HCT116 (cell line): ENCODE results near the gene HEXD. TPM values are rescaled to one million over a fixed set of nuclear protein-coding genes. Genes with fewer than 3 reads are reported as not detected.

Experiments
- ATAC-seq: fragments of 200-7000 bp; cut with Tn5 transposase; 2 replicates; pipeline ENCODE4 v1.9.1; 2020; ENCODE audit warnings: mild to moderate bottlenecking, moderate library complexity
- BruUV-seq: library from RNA; stranded (reverse); fragments of 400-500 nt; replicated peaks from 2 replicates; lab custom pipeline; 2021; lab: Mats Ljungman, UMichigan
- CTCF ChIA-PET: fragments of 300-600 bp; sonication (Branson Sonifier 250); formaldehyde crosslinking; loops from one replicate; lab custom pipeline; 2021; ENCODE audit warnings: antibody characterized with exemption; lab: Charles Lee
- POLR2A ChIA-PET: fragments of 300-600, 350-600 bp; sonication (Branson Sonifier 250); formaldehyde crosslinking; loops from one replicate; lab custom pipeline; 2021; ENCODE audit warnings: antibody characterized with exemption; lab: Charles Lee
- RAD21 ChIA-PET, 2 experiments: fragments of 300-600 bp; sonication (Branson Sonifier 250); formaldehyde crosslinking; loops; one replicate each; lab custom pipeline; 2023; ENCODE audit warnings: low total read pairs in 2 of 2; ENCODE audit not compliant: uncharacterized antibody in 2 of 2, unreplicated experiment in 2 of 2, low non-redundant PET in 1 of 2; lab: Charles Lee
- DNase-seq: peaks from one replicate; pipeline ENCODE4 v3.0.0-alpha.2; 2010; ENCODE audit warnings: low read depth, low spot score
- H2AFZ ChIP-seq: fragments of 200-600 bp; shearing (Covaris generic), sonication (generic); 2 replicates; pipeline ENCODE4 v1.6.1; 2017; ENCODE audit warnings: low read depth, mixed run types, mixed read lengths, antibody characterized with exemption, low read length; ENCODE audit not compliant: poor library complexity, severe bottlenecking
- H3K27ac ChIP-seq: 2 replicates; pipeline ENCODE4 v1.5.1; 2012; ENCODE audit warnings: low read depth, low read length
- H3K27me3 ChIP-seq: fragments of 200-600 bp; sonication (generic); 2 replicates; pipeline ENCODE4 v1.6.1; 2016; ENCODE audit warnings: mixed run types, low read length, mixed read lengths; ENCODE audit not compliant: insufficient read depth
- H3K36me3 ChIP-seq, 2 experiments: fragments of 200-500 bp in 1 of 2; fragments of 200-600 bp in 1 of 2; sonication (Bioruptor generic) in 1 of 2; sonication (generic) in 1 of 2; 2 replicates each; pipeline versions ENCODE4 v1.5.1 to v1.6.1; 2014 to 2016; ENCODE audit warnings: low read length in 2 of 2, inconsistent platforms in 1 of 2, mixed read lengths in 1 of 2, mixed run types in 1 of 2; ENCODE audit not compliant: insufficient read depth in 2 of 2, control insufficient read depth in 1 of 2
- H3K4me1 ChIP-seq, 2 experiments: fragments of 200-600 bp in 1 of 2; sonication (generic) in 1 of 2; 2 replicates each; pipeline versions ENCODE4 v1.5.1 to v1.6.1; 2012 to 2017; ENCODE audit warnings: low read length in 2 of 2, inconsistent platforms in 1 of 2, mild to moderate bottlenecking in 1 of 2, mixed read lengths in 1 of 2, mixed run types in 1 of 2, moderate library complexity in 1 of 2; ENCODE audit not compliant: insufficient read depth in 2 of 2, control insufficient read depth in 1 of 2
- H3K4me2 ChIP-seq: fragments of 200-600 bp; sonication (generic); 2 replicates; pipeline ENCODE4 v1.6.1; 2017; ENCODE audit warnings: mixed run types, low read length, mixed read lengths
- H3K4me3 ChIP-seq, 2 experiments: fragments of 200-600 bp in 1 of 2; sonication (generic) in 1 of 2; replicated peaks in 1 of 2; 2 replicates each; pipeline ENCODE4 v1.5.1; 2011 to 2016; ENCODE audit warnings: low read length in 2 of 2, control low read depth in 1 of 2, low read depth in 1 of 2, mild to moderate bottlenecking in 1 of 2, mixed read lengths in 1 of 2, mixed run types in 1 of 2
- H3K79me2 ChIP-seq: fragments of 200-600 bp; sonication (generic); 2 replicates; pipeline ENCODE4 v1.6.1; 2017; ENCODE audit warnings: mild to moderate bottlenecking, mixed run types, low read length, moderate library complexity, mixed read lengths; ENCODE audit not compliant: insufficient read depth
- H3K9ac ChIP-seq: fragments of 200-600 bp; sonication (generic); 2 replicates; pipeline ENCODE4 v1.6.1; 2016; ENCODE audit warnings: low read length, mixed read lengths
- H3K9me2 ChIP-seq: fragments of 200-600 bp; sonication (generic), shearing (Covaris generic); 2 replicates; pipeline ENCODE4 v1.6.1; 2017; ENCODE audit warnings: mixed run types, mild to moderate bottlenecking, moderate library complexity; ENCODE audit not compliant: insufficient read depth
- H3K9me3 ChIP-seq, 2 experiments: fragments of 200-500 bp in 1 of 2; fragments of 200-600 bp in 1 of 2; sonication (Bioruptor generic) in 1 of 2; sonication (generic) in 1 of 2; 2 replicates each; pipeline ENCODE4 v1.6.1; 2014 to 2017; ENCODE audit warnings: low read length in 2 of 2, mixed read lengths in 2 of 2, inconsistent platforms in 1 of 2, low read depth in 1 of 2, mild to moderate bottlenecking in 1 of 2, mixed run types in 1 of 2, moderate library complexity in 1 of 2; ENCODE audit not compliant: control insufficient read depth in 1 of 2, insufficient read depth in 1 of 2
- H4K20me1 ChIP-seq: fragments of 200-600 bp; sonication (generic), shearing (Covaris generic); 2 replicates; pipeline ENCODE4 v1.6.1; 2017; ENCODE audit warnings: mixed run types, mild to moderate bottlenecking, moderate library complexity; ENCODE audit not compliant: insufficient read depth
- CBX3 ChIP-seq: IDR thresholded peaks from 2 replicates; pipeline ENCODE4 v1.6.1; 2012; ENCODE audit warnings: low read depth
- CEBPB ChIP-seq: IDR thresholded peaks from 2 replicates; pipeline ENCODE4 v1.6.1; 2012; ENCODE audit warnings: low read depth
- EGR1 ChIP-seq: IDR thresholded peaks from 2 replicates; pipeline ENCODE4 v1.6.1; 2012; ENCODE audit warnings: low read depth
- ELF1 ChIP-seq: IDR thresholded peaks from 2 replicates; pipeline ENCODE4 v1.6.1; 2012; ENCODE audit warnings: low read depth, borderline replicate concordance
- EZH2 ChIP-seq: fragments of 200-600 bp; sonication (generic); IDR thresholded peaks from 2 replicates; pipeline ENCODE4 v1.6.1; 2017; ENCODE audit warnings: antibody characterized with exemption, mixed run types
- EZH2phosphoT487 ChIP-seq: fragments of 200-600 bp; IDR thresholded peaks from 2 replicates; pipeline ENCODE4 v1.6.1; 2018; ENCODE audit warnings: antibody characterized with exemption, borderline replicate concordance
- FOSL1 ChIP-seq: IDR thresholded peaks from 2 replicates; pipeline ENCODE4 v1.6.1; 2012; ENCODE audit warnings: low read depth
- POLR2A ChIP-seq: IDR thresholded peaks from 2 replicates; pipeline ENCODE4 v1.7.0; 2011; ENCODE audit warnings: borderline replicate concordance; ENCODE audit not compliant: insufficient read depth, insufficient read length; ENCODE audit errors: extremely low read depth
- POLR2AphosphoS5 ChIP-seq: IDR thresholded peaks from 2 replicates; pipeline ENCODE4 v1.6.1; 2011; ENCODE audit warnings: mild to moderate bottlenecking, low read depth, low read length, moderate library complexity
- RAD21 ChIP-seq: IDR thresholded peaks from 2 replicates; pipeline ENCODE4 v1.6.1; 2012; ENCODE audit warnings: low read depth, mild to moderate bottlenecking
- REST ChIP-seq: IDR thresholded peaks from 2 replicates; pipeline ENCODE4 v1.6.1; 2012; ENCODE audit warnings: low read depth
- SP1 ChIP-seq: IDR thresholded peaks from 2 replicates; pipeline ENCODE4 v1.6.1; 2012; ENCODE audit warnings: low read depth
- SRF ChIP-seq: IDR thresholded peaks from 2 replicates; pipeline ENCODE4 v1.6.1; 2012; ENCODE audit warnings: low read depth
- TCF7L2 ChIP-seq: IDR thresholded peaks from 2 replicates; pipeline ENCODE4 v1.7.0; 2011; ENCODE audit warnings: borderline replicate concordance, inconsistent platforms; ENCODE audit not compliant: insufficient read depth, insufficient read length; ENCODE audit errors: extremely low read depth
- ZFX ChIP-seq: fragments of 450-650 bp; IDR thresholded peaks from 2 replicates; pipeline ENCODE4 v1.6.1; 2017
- ZNF274 ChIP-seq: fragments of 200-500 bp; sonication (Bioruptor generic); IDR thresholded peaks from 2 replicates; pipeline ENCODE4 v1.6.1; 2014; ENCODE audit warnings: mild to moderate bottlenecking, low read depth, low read length, inconsistent platforms
- intact Hi-C: fragments of 100-400 bp; cut with micrococcal nuclease; formaldehyde crosslinking; loops from 2 replicates; pipeline ENCODE4 v1.10.0; 2022
- total RNA-seq: library from RNA; stranded (reverse); gene quantifications from one replicate; pipeline ENCODE4 v1.2.1, GENCODE V29; 2021; ENCODE audit not compliant: unreplicated experiment
- TF ChIP-seq, protein P1 (sequence below): IDR thresholded peaks from 2 replicates; pipeline ENCODE4 v1.6.1; 2011; ENCODE audit warnings: mild to moderate bottlenecking, low read length, moderate library complexity; ENCODE audit not compliant: insufficient replicate concordance; ENCODE audit errors: extremely low read depth
- TF ChIP-seq, protein P2 (sequence below): IDR thresholded peaks from 2 replicates; pipeline ENCODE4 v1.6.1; 2012
- TF ChIP-seq, protein P3 (sequence below), 3 experiments: fragments of 200-600 bp in 1 of 3; sonication (generic) in 1 of 3; IDR thresholded peaks in 2 of 3; conservative IDR thresholded peaks in 1 of 3; 2 replicates each; pipeline ENCODE4 v1.5.1; 2012 to 2017; ENCODE audit warnings: low read depth in 2 of 3, low read length in 2 of 3, antibody characterized with exemption in 1 of 3, borderline replicate concordance in 1 of 3, control low read depth in 1 of 3, mild to moderate bottlenecking in 1 of 3, mixed read lengths in 1 of 3, mixed run types in 1 of 3, moderate library complexity in 1 of 3; ENCODE audit not compliant: insufficient read depth in 1 of 3

The HEXD gene
- total RNA-seq, 1 experiment from 2014 or later, result 45.2 TPM

DNA sequence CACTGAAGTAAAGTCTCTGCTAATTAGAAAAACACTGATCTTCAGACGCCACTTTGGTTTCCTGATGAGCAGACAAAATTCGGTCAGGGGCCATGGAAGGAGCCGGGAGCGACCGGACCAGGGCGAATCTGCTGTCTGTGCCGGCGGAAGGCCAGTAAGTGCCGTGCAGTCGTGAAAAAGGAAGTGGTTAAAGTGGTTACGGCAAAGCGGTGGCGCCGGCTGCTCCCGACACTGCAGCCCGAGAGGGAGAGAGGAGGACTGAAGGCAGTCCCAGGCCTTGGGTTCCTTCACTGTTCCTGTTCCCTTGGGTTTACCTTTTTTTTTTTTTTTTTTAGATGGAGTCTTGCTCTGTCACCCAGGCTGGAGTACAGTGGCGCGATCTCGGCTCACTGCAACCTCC, 17.3 kb upstream of the HEXD start:
- intact Hi-C loops, result no loop called here
- H3K4me2 ChIP-seq, result no peak overlapping the region
- no peak overlapping the region for H3K4me3 ChIP-seq
- ATAC-seq (no peak), DNase-seq (no peak)
- peaks cover 0 to 9% of the 10 kb centered on the region in 2 experiments; a peak in 2 of 4 replicates for H3K4me1 ChIP-seq
- no peaks in the 10 kb centered on the region for H3K79me2 ChIP-seq
- H3K27me3 ChIP-seq, result no peaks in the 10 kb centered on the region
- H3K27ac ChIP-seq, result no peak overlapping the region
- ChIA-PET RAD21 (no interaction called here), CTCF (no interaction called here), POLR2A (no interaction called here)
- no TSS peak for BruUV-seq
- no peaks in the 10 kb centered on the region for H4K20me1 ChIP-seq
- no peak overlapping the region for H2AFZ ChIP-seq
- H3K36me3 ChIP-seq, result peaks cover 7 to 9% of the 10 kb centered on the region in 2 experiments; a peak in 2 of 4 replicates
- no peak overlapping the region for H3K9ac ChIP-seq
- TF ChIP-seq, protein P1, sequence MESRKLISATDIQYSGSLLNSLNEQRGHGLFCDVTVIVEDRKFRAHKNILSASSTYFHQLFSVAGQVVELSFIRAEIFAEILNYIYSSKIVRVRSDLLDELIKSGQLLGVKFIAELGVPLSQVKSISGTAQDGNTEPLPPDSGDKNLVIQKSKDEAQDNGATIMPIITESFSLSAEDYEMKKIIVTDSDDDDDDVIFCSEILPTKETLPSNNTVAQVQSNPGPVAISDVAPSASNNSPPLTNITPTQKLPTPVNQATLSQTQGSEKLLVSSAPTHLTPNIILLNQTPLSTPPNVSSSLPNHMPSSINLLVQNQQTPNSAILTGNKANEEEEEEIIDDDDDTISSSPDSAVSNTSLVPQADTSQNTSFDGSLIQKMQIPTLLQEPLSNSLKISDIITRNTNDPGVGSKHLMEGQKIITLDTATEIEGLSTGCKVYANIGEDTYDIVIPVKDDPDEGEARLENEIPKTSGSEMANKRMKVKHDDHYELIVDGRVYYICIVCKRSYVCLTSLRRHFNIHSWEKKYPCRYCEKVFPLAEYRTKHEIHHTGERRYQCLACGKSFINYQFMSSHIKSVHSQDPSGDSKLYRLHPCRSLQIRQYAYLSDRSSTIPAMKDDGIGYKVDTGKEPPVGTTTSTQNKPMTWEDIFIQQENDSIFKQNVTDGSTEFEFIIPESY, result no peak
- no peak for TF ChIP-seq CBX3
- no peak for TF ChIP-seq POLR2AphosphoS5
- no peak for TF ChIP-seq ZNF274
- no peak for TF ChIP-seq EGR1
- no peak for TF ChIP-seq FOSL1
- TF ChIP-seq, protein P2, sequence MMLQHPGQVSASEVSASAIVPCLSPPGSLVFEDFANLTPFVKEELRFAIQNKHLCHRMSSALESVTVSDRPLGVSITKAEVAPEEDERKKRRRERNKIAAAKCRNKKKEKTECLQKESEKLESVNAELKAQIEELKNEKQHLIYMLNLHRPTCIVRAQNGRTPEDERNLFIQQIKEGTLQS, result no peak
- no peak for TF ChIP-seq CEBPB
- TF ChIP-seq, protein P3, sequence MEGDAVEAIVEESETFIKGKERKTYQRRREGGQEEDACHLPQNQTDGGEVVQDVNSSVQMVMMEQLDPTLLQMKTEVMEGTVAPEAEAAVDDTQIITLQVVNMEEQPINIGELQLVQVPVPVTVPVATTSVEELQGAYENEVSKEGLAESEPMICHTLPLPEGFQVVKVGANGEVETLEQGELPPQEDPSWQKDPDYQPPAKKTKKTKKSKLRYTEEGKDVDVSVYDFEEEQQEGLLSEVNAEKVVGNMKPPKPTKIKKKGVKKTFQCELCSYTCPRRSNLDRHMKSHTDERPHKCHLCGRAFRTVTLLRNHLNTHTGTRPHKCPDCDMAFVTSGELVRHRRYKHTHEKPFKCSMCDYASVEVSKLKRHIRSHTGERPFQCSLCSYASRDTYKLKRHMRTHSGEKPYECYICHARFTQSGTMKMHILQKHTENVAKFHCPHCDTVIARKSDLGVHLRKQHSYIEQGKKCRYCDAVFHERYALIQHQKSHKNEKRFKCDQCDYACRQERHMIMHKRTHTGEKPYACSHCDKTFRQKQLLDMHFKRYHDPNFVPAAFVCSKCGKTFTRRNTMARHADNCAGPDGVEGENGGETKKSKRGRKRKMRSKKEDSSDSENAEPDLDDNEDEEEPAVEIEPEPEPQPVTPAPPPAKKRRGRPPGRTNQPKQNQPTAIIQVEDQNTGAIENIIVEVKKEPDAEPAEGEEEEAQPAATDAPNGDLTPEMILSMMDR (IDR thresholded peaks at IDR 0.05 in 2 of 3, conservative IDR thresholded peaks at IDR 0.05 in 1 of 3; ENCODE audit: borderline replicate concordance in 1 of 3, insufficient read depth in 1 of 3, low read depth in 2 of 3, low read length in 2 of 3), result no peak
- TF ChIP-seq SP1, result no peak
- no peak for TF ChIP-seq EZH2phosphoT487
- TF ChIP-seq RAD21, result no peak
- no peak for TF ChIP-seq ELF1
- no peak for TF ChIP-seq SRF
- TF ChIP-seq TCF7L2, result no peak
- TF ChIP-seq EZH2, result no peak
- TF ChIP-seq REST, result no peak
- TF ChIP-seq ZFX, result no peak
- no peak for TF ChIP-seq POLR2A
- H3K9me3 ChIP-seq, result no peaks in the 10 kb centered on the region
- H3K9me2 ChIP-seq, result no peaks in the 10 kb centered on the region
